ENCODE data around the gene COX4I1. TPM values are rescaled to one million over a fixed set of nuclear protein-coding genes. Genes with fewer than 3 reads are reported as not detected.

Gene COX4I1
- total RNA-seq, 1 donor from 2014 or later, result 552 TPM

GRCh38 chr16:85824161-85825135 is 25.0 kb downstream of the COX4I1 start:
- DNase-seq (ENCODE audit: low spot score), result no peak
- no peak overlapping the region for H3K27ac Mint-ChIP-seq (ENCODE audit: unreplicated experiment)

GRCh38 chr16:85825326-85825725 is 25.8 kb downstream of the COX4I1 start:
- DNase-seq (ENCODE audit: low spot score), result no peak
- H3K27ac Mint-ChIP-seq (ENCODE audit: unreplicated experiment), result no peak overlapping the region

More at GRCh38 chr16:85824161-85825135, 25.0 kb downstream of the COX4I1 start:
- TF ChIP-seq CTCF (IDR thresholded peaks at IDR 0.05; ENCODE audit: unreplicated experiment), result no peak
- H3K4me1 Mint-ChIP-seq (ENCODE audit: unreplicated experiment), result no peaks in the 10 kb centered on the region
- H3K36me3 Mint-ChIP-seq (ENCODE audit: low read depth, unreplicated experiment), result no peaks in the 10 kb centered on the region
- no peak overlapping the region for H3K4me3 Mint-ChIP-seq (ENCODE audit: unreplicated experiment)
- peaks cover 1% of the 10 kb centered on the region for H3K27me3 Mint-ChIP-seq (ENCODE audit: unreplicated experiment)
- H3K9me3 Mint-ChIP-seq (ENCODE audit: unreplicated experiment), result no peaks in the 10 kb centered on the region

GRCh38 chr16:85826686-85827247 is 27.3 kb downstream of the COX4I1 start:
- no peak overlapping the region for H3K4me3 Mint-ChIP-seq (ENCODE audit: unreplicated experiment)
- peaks cover 1% of the 10 kb centered on the region for H3K27me3 Mint-ChIP-seq (ENCODE audit: unreplicated experiment)
- no peak for DNase-seq (ENCODE audit: low spot score)
- no peak for TF ChIP-seq CTCF (IDR thresholded peaks at IDR 0.05; ENCODE audit: unreplicated experiment)
- no peaks in the 10 kb centered on the region for H3K36me3 Mint-ChIP-seq (ENCODE audit: low read depth, unreplicated experiment)
- no peak overlapping the region for H3K27ac Mint-ChIP-seq (ENCODE audit: unreplicated experiment)
- no peaks in the 10 kb centered on the region for H3K9me3 Mint-ChIP-seq (ENCODE audit: unreplicated experiment)
- H3K4me1 Mint-ChIP-seq (ENCODE audit: unreplicated experiment), result no peaks in the 10 kb centered on the region

More at GRCh38 chr16:85825326-85825725, 25.8 kb downstream of the COX4I1 start:
- Mint-ChIP-seq H3K4me3 (ENCODE audit: unreplicated experiment) (no peak overlapping the region), H3K4me1 (ENCODE audit: unreplicated experiment) (no peaks in the 10 kb centered on the region), H3K36me3 (ENCODE audit: low read depth, unreplicated experiment) (no peaks in the 10 kb centered on the region), H3K27me3 (ENCODE audit: unreplicated experiment) (peaks cover 1% of the 10 kb centered on the region), H3K9me3 (ENCODE audit: unreplicated experiment) (no peaks in the 10 kb centered on the region)
- TF ChIP-seq CTCF (IDR thresholded peaks at IDR 0.05; ENCODE audit: unreplicated experiment), result peak; percentile 18

GRCh38 chr16:85828166-85828565 is 28.7 kb downstream of the COX4I1 start:
- Mint-ChIP-seq H3K4me3 (ENCODE audit: unreplicated experiment) (no peak overlapping the region), H3K36me3 (ENCODE audit: low read depth, unreplicated experiment) (no peaks in the 10 kb centered on the region), H3K27me3 (ENCODE audit: unreplicated experiment) (peaks cover 1% of the 10 kb centered on the region), H3K4me1 (ENCODE audit: unreplicated experiment) (no peaks in the 10 kb centered on the region), H3K27ac (ENCODE audit: unreplicated experiment) (no peak overlapping the region), H3K9me3 (ENCODE audit: unreplicated experiment) (no peaks in the 10 kb centered on the region)
- no peak for DNase-seq (ENCODE audit: low spot score)
- no peak for TF ChIP-seq CTCF (IDR thresholded peaks at IDR 0.05; ENCODE audit: unreplicated experiment)

Data from endothelial cell (in vitro differentiated cells).